ENCODE results near the gene FKBP1B. TPM values are rescaled to one million over a fixed set of nuclear protein-coding genes. Genes with fewer than 3 reads are reported as not detected.

The FKBP1B gene
- total and polyA plus RNA-seq, 10 donors = 2.4 to 5.1 (median 3.5) TPM

DNA sequence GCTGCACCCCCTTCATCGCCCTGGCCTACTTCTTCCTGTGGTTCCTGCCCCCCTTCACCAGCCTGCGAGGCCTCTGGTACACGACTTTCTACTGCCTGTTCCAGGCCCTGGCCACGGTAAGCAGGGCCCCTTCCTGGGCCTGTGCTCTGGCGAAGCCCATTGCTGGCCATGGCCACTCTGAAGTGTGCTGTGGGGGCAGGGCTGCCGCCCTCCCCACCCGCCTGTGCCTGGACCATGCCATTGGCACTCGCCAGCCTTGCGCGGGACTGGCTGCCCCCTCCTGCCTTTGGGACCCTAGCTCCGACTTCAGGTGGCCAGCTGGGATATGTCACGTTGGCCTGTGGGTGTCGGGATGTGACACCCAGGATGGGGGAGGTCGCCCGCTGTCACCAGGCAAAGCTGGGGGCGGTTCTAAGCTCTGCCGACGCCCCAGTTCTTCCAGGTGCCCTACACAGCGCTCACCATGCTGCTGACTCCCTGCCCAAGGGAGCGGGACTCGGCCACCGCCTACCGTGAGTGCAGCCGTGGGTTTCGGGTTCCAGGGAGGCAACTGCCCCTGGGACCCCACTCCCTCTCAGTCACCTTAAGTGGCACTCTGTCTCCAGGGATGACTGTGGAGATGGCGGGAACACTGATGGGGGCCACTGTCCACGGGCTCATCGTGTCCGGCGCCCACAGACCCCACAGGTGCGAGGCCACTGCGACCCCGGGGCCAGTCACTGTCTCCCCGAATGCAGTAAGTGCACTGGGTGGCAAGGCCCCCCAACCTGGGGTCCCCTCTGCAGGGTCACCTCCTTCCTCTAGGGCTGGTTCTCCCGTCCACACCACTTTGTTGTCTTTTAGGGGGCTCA, 32.5 kb upstream of the FKBP1B start:
- WGBS, 5 donors = 81 to 95% (median 89%) methylated on average over 22 to 35 of the region's 35 CpGs

DNA sequence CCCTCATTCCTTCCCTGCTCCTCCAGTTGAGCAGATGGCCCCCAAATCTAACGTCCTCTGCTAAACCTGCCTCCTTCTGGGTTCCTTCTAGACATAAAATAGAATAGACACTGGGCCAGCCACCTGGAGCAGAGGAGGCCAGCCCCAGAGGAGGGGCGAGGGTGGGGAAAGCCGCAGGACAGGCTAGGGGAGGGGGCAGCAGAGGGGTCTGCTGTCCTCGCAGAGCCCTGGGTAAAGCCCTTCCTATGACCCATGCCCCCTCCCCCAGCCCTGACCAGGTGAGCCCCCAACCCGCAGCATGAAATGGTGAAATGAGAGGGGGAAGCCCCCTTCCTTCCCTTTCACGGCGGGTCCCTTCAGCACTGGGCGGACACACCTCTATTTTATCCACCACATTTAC, 31.8 kb upstream of the FKBP1B start:
- WGBS, 5 donors = 81 to 91% (median 84%) methylated on average over 7 to 8 of the region's 8 CpGs
- no peak for DNase-seq
- intact Hi-C loops (cut with DNase I; ENCODE audit: low total_unique reads) = no loop called here
- no peaks in the 10 kb centered on the region for H3K9me3 ChIP-seq
- no peaks in the 10 kb centered on the region for H3K4me1 ChIP-seq
- peaks cover 0 to 13% (median 3%) of the 10 kb centered on the region in 6 donors for H3K36me3 ChIP-seq
- no peaks in the 10 kb centered on the region for H3K27me3 ChIP-seq (replicated peaks in 1 of 7)
- no peak overlapping the region for H3K4me3 ChIP-seq
- no peak for TF ChIP-seq POLR2AphosphoS5 (IDR thresholded peaks at IDR 0.05)
- TF ChIP-seq, protein P1, sequence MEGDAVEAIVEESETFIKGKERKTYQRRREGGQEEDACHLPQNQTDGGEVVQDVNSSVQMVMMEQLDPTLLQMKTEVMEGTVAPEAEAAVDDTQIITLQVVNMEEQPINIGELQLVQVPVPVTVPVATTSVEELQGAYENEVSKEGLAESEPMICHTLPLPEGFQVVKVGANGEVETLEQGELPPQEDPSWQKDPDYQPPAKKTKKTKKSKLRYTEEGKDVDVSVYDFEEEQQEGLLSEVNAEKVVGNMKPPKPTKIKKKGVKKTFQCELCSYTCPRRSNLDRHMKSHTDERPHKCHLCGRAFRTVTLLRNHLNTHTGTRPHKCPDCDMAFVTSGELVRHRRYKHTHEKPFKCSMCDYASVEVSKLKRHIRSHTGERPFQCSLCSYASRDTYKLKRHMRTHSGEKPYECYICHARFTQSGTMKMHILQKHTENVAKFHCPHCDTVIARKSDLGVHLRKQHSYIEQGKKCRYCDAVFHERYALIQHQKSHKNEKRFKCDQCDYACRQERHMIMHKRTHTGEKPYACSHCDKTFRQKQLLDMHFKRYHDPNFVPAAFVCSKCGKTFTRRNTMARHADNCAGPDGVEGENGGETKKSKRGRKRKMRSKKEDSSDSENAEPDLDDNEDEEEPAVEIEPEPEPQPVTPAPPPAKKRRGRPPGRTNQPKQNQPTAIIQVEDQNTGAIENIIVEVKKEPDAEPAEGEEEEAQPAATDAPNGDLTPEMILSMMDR (IDR thresholded peaks at IDR 0.05 in 8 of 11, conservative IDR thresholded peaks at IDR 0.05 in 3 of 11) = no peak
- TF ChIP-seq POLR2A (IDR thresholded peaks at IDR 0.05) = no peak
- H3K27ac ChIP-seq = no peak overlapping the region

More for the DNA sequence above, 32.5 kb upstream of the FKBP1B start:
- Histone ChIP-seq H3K9me3 (no peaks in the 10 kb centered on the region), H3K27ac (no peak overlapping the region), H3K4me3 (no peak overlapping the region), H3K27me3 (replicated peaks in 1 of 7) (no peaks in the 10 kb centered on the region), H3K36me3 (peaks cover 0 to 7% (median 0%) of the 10 kb centered on the region in 6 donors), H3K4me1 (no peaks in the 10 kb centered on the region)
- TF ChIP-seq POLR2AphosphoS5 (IDR thresholded peaks at IDR 0.05) (no peak), POLR2A (IDR thresholded peaks at IDR 0.05) (no peak)
- TF ChIP-seq, protein P1 (IDR thresholded peaks at IDR 0.05 in 8 of 11, conservative IDR thresholded peaks at IDR 0.05 in 3 of 11) = no peak
- DNase-seq = no peak
- intact Hi-C loops (cut with DNase I; ENCODE audit: low total_unique reads) = no loop called here

DNA sequence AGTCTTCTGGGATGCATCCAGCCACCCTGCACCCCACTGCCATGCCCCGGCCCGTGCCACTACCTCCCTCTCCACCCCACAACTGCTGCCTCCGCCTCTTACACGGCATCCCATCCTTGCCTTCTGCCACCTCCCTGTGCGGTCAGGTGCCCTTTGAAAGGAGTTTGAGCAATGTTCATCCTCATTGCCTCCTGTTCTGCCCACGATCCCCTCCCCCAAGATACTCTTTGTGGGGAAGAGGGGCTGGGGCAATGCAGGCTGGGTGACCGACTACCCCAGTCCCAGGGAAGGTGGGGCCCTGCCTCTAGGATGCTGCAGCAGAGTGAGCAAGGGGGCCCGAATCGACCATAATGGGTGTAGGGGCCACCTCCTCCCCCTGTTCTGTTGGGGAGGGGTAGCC, 31.3 kb upstream of the FKBP1B start:
- Histone ChIP-seq H3K4me3 (no peak overlapping the region), H3K27ac (no peak overlapping the region), H3K9me3 (no peaks in the 10 kb centered on the region), H3K27me3 (replicated peaks in 1 of 7) (no peaks in the 10 kb centered on the region), H3K36me3 (peaks cover 0 to 18% (median 8%) of the 10 kb centered on the region in 6 donors), H3K4me1 (no peaks in the 10 kb centered on the region)
- intact Hi-C loops (cut with DNase I; ENCODE audit: low total_unique reads) = no loop called here
- TF ChIP-seq, protein P1 (IDR thresholded peaks at IDR 0.05 in 8 of 11, conservative IDR thresholded peaks at IDR 0.05 in 3 of 11) = no peak
- TF ChIP-seq POLR2A (IDR thresholded peaks at IDR 0.05) (no peak), POLR2AphosphoS5 (IDR thresholded peaks at IDR 0.05) (no peak)
- WGBS, 5 donors = 86 to 92% (median 89%) methylated on average over 9 of the region's 9 CpGs
- no peak for DNase-seq

DNA sequence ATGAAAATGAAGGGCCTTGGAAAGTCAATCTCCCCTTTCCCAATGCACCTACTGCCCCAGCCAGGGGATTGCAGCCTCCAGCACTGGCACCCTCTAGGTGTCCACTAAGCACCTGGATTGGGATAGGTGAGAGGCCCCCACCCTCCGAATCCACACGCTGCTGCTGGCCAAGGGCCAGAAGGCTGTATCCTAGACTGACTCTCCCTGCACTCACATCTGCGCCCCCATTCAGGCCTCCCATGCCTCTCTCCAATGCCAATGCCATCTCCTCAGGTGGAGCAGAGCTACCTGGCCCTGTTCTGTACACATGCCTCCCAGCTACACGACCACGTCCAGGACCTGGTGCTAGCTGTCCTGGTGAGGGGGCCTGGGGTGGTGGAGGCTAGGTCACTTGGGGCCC, 29.8 kb upstream of the FKBP1B start:
- H3K27ac ChIP-seq = no peak overlapping the region
- no peak overlapping the region for H3K4me3 ChIP-seq
- WGBS, 5 donors = 90 to 97% (median 95%) methylated on average over 5 of the region's 5 CpGs
- H3K36me3 ChIP-seq = peaks cover 0 to 33% (median 20%) of the 10 kb centered on the region in 6 donors
- intact Hi-C loops (cut with DNase I; ENCODE audit: low total_unique reads) = no loop called here
- no peaks in the 10 kb centered on the region for H3K9me3 ChIP-seq
- TF ChIP-seq POLR2A (IDR thresholded peaks at IDR 0.05) = no peak
- TF ChIP-seq POLR2AphosphoS5 (IDR thresholded peaks at IDR 0.05) = no peak
- TF ChIP-seq, protein P1 (IDR thresholded peaks at IDR 0.05 in 8 of 11, conservative IDR thresholded peaks at IDR 0.05 in 3 of 11) = no peak
- DNase-seq = no peak
- H3K27me3 ChIP-seq (replicated peaks in 1 of 7) = no peaks in the 10 kb centered on the region
- H3K4me1 ChIP-seq = no peaks in the 10 kb centered on the region

Measured in spleen (tissue), 11 donors.